Measurements from ENCODE around the gene NAA38.
A peak's percentile ranks its signal among the peaks of the same experiment; 100 is the strongest.

Gene NAA38

DNA sequence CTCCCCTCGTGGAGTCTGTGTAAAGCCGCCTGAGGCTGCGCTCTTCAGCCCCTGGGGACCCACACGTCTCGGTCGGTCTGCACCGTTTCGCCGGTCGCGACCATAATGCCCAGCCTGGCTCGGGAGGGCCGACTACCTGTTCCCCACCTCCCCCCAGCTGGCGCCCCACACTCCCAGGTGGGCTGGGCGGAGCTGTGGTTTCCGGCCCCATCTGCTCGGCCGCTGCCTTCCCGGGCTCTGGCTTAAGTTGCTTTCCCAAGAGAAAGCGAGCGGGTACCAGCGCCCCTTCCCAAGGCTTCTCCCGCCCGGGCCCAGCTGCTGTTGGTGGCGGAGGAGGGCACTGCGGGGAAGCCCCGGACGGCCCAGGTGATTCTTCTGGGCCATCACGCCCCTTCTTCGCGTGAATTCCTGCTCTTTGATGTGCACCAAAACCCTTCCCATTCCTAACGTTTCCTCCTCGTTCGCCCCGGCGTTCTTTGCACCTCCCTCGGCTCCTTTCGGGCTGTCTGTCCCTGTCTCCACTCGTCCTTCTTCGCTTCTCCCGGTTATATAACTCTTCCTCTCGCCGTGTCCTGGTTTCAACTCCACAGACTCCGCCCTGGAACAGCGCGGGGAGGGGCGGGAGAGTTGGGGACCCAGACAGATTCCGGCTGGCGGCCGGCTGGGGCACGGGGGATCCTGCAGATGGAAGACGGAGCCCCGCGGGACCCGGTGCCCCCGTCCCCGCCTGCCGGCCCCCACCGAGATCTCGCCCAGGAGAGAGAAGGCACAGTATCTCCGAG lies 21.4 kb downstream of the NAA38 start:
- H3K4me3 Mint-ChIP-seq: peak overlapping the region; percentile 86 to 95
- DNase-seq (no peak), ATAC-seq (replicated peaks) (peak; percentile 37 to 42)
- peaks cover 49 to 69% of the 10 kb centered on the region in 2 donors for H3K4me1 Mint-ChIP-seq
- H3K36me3 Mint-ChIP-seq: peaks cover 2 to 3% of the 10 kb centered on the region in 2 donors
- H3K9me3 Mint-ChIP-seq: peaks cover 0 to 1% of the 10 kb centered on the region in 2 donors
- peaks cover 6 to 16% of the 10 kb centered on the region in 2 donors for H3K27me3 Mint-ChIP-seq
- peak overlapping the region; percentile 97 for H3K27ac Mint-ChIP-seq

DNA sequence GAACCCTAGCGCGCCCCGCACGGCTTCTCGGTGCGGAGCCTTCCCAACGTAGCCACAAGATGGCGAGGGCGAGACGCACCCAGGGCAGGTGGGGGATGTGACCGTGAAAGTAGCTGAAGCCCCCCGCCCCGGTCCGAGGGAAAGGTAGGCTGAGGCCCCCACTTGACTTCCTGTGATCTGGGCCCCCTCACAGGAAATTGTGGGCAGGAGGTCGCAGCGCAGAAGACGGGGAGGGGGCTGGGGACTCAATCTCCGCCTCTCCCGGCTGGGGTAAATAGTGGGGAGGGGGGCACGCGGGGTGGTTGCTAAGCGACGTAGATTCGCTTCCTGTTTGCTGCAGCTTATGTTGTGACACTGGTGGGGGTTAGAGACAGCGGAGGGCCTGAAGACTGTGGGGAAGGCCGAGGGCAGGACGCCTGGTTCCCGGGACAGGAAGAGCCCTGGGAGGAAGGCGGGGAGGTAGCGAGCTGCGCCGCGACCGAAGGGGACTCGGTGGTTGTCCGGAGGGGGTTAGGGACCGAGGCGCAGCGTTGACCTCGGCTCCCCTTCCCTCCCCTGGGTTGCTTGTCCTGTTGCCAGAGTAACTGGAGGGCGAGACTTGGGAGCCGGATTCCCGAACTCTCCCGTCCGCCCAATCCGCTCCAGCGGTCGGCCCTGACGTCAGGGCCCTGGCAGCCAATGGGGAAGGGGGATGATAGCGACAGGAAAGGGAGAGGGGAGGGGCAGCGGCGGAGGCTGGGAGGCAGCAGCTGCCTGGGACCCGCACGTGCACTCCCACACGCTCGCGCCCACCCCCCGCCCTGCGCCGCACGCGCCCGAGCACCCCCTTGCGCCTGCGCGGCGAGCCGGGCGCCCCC lies 22.2 kb downstream of the NAA38 start:
- Mint-ChIP-seq H3K4me3 (peak overlapping the region; percentile 86 to 95), H3K36me3 (no peaks in the 10 kb centered on the region), H3K27me3 (peaks cover 6 to 22% of the 10 kb centered on the region in 2 donors), H3K9me3 (peaks cover 0 to 1% of the 10 kb centered on the region in 2 donors), H3K27ac (peak overlapping the region; percentile 97), H3K4me1 (peaks cover 43 to 60% of the 10 kb centered on the region in 2 donors)
- ATAC-seq (replicated peaks): peak; percentile 52 to 56
- DNase-seq: peak; percentile 79

DNA sequence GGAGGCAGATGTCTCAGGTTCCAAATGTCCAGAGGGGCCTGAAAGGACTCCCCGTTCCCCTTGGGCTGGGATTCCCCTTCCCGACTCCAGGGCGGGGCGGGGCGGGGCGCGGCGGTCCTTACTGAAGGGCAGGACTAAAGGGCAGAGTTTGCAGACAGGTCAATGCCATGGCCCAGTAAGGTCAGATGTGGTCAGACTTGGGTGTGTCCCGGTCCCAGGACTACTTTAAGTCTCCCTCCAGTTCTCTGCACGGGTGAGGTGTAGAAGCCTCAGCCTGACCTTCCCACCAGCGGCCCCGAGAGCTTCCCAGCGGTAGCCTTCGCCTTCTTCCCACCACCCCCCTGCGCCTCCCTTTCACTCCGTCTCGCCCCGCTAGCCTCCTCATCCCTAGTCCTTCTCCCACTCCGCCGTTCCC lies 22.8 kb downstream of the NAA38 start:
- Mint-ChIP-seq H3K4me3 (peak overlapping the region; percentile 86 to 95), H3K36me3 (no peaks in the 10 kb centered on the region), H3K4me1 (peaks cover 38 to 54% of the 10 kb centered on the region in 2 donors), H3K27me3 (peaks cover 6 to 22% of the 10 kb centered on the region in 2 donors), H3K9me3 (peaks cover 0 to 1% of the 10 kb centered on the region in 2 donors), H3K27ac (peak overlapping the region; percentile 97)
- ATAC-seq (replicated peaks): peak; percentile 47 to 49
- peak; percentile 53 for DNase-seq

DNA sequence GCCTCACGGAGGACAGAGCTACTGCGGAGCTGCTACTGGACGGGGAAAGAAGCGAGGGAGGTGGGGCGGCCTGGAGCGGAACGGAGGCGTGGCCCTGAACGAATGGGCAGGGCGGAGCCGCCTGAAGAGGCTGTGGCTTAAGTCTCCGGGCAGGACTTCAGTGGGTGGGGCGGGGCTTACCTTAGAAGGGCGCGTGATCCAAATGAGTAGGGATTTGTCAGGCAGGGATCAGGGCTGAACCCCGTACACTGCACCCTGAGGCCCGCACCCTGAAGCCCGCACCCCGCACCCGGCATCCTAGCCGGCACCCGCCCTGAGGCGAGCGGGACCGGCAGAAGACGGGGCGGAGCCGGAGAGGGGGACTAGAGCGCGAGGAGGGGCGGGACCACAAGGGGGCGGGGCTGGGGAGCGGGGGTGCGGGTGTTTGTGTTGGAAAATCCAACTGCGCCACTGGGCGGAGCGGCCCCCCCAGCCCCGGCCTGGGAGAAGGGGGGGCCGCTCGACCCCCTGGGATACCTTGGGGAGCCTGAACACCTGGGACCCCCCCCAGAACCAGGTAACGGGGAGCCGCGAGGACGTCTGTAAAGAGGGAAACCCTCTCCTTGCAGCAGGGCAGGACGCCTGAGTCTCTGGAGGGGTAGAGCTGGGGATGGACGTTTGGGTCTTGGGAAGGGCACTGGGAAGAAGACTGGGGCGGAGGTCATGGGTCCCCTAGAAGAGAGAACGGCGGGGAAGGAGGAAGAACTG lies 23.4 kb downstream of the NAA38 start, which contains the start of gene KDM6B:
Gene KDM6B (plus strand): TSS at position 423 of the 747 bp plus-strand sequence. CDS start 11,338 bp downstream, outside the sequence.
- Mint-ChIP-seq H3K9me3 (peaks cover 0 to 1% of the 10 kb centered on the region in 2 donors), H3K27ac (peak within 1 kb of the TSS; percentile 97), H3K4me3 (peak within 1 kb of the TSS; percentile 86 to 95), H3K4me1 (peaks cover 34 to 48% of the 10 kb centered on the region in 2 donors), H3K36me3 (no peaks in the 10 kb centered on the region), H3K27me3 (peaks cover 12 to 26% of the 10 kb centered on the region in 2 donors)
- DNase-seq (peak; percentile 82), ATAC-seq (replicated peaks) (peak; percentile 67 to 71)

DNA sequence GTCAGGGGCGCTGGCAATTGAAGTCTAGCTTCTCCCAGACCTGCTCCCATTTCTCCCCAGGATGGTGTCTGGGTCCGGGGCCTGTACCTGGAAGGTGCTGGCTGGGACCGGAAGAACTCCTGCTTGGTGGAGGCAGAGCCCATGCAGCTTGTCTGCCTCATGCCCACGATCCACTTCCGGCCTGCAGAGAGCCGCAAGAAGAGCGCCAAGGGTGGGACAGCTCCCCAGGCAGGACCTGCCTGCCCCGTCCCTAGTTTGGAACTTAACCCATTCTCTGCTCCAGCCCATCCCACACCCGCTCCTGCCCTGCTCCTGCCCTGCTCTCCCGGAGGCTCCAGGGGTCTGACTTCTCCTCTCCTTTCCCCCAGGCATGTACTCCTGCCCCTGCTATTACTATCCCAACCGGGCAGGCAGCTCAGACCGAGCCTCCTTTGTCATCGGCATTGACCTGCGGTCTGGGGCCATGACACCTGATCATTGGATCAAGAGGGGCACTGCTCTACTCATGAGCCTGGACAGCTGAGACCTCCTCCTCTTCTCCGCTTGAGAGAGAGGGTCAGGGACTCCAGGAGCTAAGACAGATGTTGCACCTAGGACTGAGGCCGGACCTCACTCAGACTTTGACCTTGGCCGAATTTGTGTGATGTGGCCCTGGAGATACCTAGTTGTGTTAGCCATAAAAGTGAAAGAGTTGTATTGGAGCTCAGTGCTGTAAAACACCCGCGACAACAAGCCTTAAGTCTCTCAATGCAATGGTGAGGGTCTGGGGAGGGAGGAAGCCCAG lies 24.2 kb downstream of the NAA38 start:
- DNase-seq (no peak), ATAC-seq (replicated peaks) (no peak)
- peaks cover 13 to 26% of the 10 kb centered on the region in 2 donors for H3K27me3 Mint-ChIP-seq
- H3K4me1 Mint-ChIP-seq: peaks cover 27 to 41% of the 10 kb centered on the region in 2 donors
- peak overlapping the region; percentile 95 for H3K27ac Mint-ChIP-seq
- H3K36me3 Mint-ChIP-seq: no peaks in the 10 kb centered on the region
- peaks cover 0 to 1% of the 10 kb centered on the region in 2 donors for H3K9me3 Mint-ChIP-seq
- H3K4me3 Mint-ChIP-seq: peak overlapping the region; percentile 86 to 95

DNA sequence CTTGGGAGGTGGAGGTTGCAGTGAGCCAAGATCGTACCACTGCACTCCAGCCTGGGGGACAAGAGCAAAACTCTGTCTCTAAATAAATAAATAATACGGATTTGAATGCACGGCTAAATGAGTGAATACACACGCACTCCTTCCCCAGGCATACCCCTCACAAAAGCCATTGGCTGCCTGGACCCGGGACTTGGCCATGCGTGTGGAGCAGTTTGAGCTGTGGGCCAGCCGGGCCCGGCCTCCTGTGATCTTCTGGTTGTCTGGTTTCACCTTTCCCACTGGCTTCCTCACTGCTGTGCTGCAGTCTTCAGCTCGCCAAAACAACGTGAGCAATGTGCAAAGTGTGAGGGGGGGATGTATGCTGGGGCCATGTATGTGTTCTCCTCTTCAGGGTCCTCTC lies 24.9 kb downstream of the NAA38 start:
- Mint-ChIP-seq H3K4me1 (peaks cover 24 to 36% of the 10 kb centered on the region in 2 donors), H3K36me3 (no peaks in the 10 kb centered on the region), H3K9me3 (peaks cover 0 to 1% of the 10 kb centered on the region in 2 donors), H3K27ac (no peak overlapping the region), H3K27me3 (peaks cover 13 to 26% of the 10 kb centered on the region in 2 donors), H3K4me3 (no peak overlapping the region)
- no peak for ATAC-seq (replicated peaks)
- DNase-seq: no peak

DNA sequence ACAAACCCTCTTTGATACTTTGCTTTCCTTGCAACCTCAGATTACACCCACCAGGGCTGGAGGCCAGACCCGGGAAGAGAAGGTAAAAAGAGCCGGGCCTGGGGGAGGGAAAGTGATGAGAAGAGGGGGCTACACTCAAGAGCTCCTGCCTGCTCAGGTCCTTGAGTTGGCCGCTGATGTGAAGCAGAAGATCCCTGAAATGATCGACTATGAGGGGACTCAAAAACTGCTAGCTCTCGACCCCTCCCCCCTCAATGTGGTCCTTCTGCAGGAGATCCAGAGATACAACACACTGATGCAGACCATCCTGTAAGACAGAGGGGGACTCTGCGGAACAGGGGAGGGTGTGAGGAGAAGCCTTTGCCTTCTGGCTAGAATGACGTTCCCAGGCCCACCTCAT lies 26.1 kb downstream of the NAA38 start:
- no peak for DNase-seq
- ATAC-seq (replicated peaks): no peak
- no peaks in the 10 kb centered on the region for H3K36me3 Mint-ChIP-seq
- H3K4me1 Mint-ChIP-seq: peaks cover 12 to 24% of the 10 kb centered on the region in 2 donors
- H3K27me3 Mint-ChIP-seq: peaks cover 19 to 26% of the 10 kb centered on the region in 2 donors
- H3K4me3 Mint-ChIP-seq: no peak overlapping the region
- H3K9me3 Mint-ChIP-seq: peaks cover 0 to 1% of the 10 kb centered on the region in 2 donors
- H3K27ac Mint-ChIP-seq: no peak overlapping the region

DNA sequence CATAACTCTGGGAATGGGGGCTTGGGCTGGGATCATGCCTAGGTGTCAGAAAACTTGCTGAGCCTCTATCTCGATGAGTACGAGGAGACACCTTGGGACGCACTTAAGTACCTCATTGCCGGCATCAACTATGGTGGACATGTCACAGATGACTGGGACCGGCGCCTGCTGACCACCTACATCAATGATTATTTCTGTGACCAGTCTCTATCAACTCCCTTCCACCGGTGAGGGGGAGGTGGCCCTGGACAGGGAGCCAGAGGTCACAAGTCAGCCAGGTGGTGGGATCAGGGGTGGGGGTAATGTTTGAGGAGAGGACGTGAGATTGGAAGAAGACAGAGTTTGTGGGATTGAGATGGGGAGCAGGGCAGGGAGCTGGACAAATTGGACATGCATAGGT lies 26.7 kb downstream of the NAA38 start:
- Mint-ChIP-seq H3K9me3 (peaks cover 0 to 1% of the 10 kb centered on the region in 2 donors), H3K27ac (no peak overlapping the region), H3K27me3 (peaks cover 19 to 26% of the 10 kb centered on the region in 2 donors), H3K36me3 (no peaks in the 10 kb centered on the region), H3K4me3 (no peak overlapping the region), H3K4me1 (peaks cover 9 to 19% of the 10 kb centered on the region in 2 donors)
- no peak for DNase-seq
- no peak for ATAC-seq (replicated peaks)

DNA sequence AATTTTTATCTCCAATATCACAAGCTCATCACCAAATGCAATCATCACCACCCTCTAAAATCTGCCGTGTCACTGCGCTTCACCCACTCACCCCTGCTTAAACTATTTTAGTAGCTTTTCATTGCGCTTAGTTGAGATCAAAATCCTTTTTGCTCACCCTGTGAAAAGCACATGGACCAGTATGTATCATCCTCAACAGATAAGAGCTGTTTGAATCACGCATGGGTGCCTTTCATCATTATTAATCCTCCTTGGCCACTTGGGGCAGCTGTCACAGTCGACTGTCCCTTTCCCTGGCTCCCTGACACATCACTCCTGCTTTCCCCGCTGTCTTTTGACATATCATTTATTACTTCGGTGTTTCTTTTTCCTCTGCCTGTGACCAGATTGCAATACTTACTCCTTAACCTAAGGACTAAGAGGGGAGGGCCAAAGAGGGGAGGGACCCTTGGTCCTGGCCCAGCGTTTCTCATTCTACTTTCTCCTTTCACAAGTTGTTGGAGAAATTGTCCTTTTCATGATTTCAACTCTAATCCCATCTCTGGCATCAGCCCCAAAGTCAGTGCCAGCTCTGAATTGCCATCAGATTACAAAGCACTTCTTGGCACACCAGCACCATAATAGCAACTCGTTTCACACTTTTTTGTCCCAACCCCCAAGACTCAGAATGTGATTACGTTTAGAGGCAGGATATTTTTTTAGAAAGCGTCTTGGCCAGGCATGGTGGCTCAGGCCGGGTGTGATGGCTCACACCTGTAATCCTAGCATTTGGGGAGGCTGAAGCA lies 32.0 kb downstream of the NAA38 start:
- peaks cover 11 to 28% of the 10 kb centered on the region in 2 donors for H3K27me3 Mint-ChIP-seq

DNA sequence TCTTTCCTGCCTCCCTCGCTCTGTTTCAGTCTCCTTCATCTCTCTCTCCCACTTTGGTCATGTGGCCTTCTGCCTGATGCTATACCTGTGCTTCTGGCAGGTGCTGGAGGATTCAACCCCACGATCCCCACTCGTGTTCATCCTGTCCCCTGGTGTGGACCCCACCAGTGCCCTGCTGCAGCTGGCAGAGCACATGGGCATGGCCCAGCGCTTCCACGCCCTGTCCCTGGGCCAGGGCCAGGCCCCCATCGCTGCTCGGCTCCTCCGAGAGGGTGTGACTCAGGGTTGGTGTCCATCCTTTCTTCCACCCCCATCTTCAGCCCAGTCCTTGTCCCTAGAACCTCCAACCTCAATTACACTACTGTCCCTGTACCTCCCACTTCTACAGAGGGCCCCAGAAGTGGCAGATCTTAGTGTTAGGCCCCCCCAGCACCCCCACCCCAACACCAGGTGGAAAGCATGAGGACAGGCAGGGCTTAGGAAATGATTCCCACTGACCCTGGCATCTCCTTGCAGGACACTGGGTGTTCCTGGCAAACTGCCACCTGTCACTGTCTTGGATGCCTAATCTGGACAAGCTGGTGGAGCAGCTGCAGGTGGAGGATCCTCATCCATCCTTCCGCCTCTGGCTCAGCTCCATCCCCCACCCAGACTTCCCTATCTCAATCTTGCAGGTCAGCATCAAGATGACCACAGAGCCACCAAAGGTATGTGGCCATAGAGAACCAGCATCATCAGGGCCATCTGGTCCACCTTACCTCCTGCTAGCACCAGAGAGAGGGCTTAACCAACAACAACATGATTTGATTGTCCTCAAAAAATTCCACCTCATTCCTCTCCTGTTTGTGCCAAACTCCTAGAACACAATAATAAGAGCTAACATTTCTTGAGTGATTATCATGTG lies 33.1 kb downstream of the NAA38 start:
- H3K27ac Mint-ChIP-seq: no peak overlapping the region
- H3K27me3 Mint-ChIP-seq: peaks cover 13 to 35% of the 10 kb centered on the region in 2 donors
- H3K4me3 Mint-ChIP-seq: no peak overlapping the region
- ATAC-seq (replicated peaks) (no peak), DNase-seq (no peak)
- H3K4me1 Mint-ChIP-seq: peaks cover 7% of the 10 kb centered on the region in 2 donors
- H3K9me3 Mint-ChIP-seq: no peaks in the 10 kb centered on the region
- no peaks in the 10 kb centered on the region for H3K36me3 Mint-ChIP-seq

More for the DNA sequence above, 32.0 kb downstream of the NAA38 start:
- H3K4me1 Mint-ChIP-seq: peaks cover 7% of the 10 kb centered on the region in 2 donors
- H3K9me3 Mint-ChIP-seq: no peaks in the 10 kb centered on the region
- H3K27ac Mint-ChIP-seq: no peak overlapping the region
- DNase-seq: no peak
- H3K4me3 Mint-ChIP-seq: no peak overlapping the region
- H3K36me3 Mint-ChIP-seq: no peaks in the 10 kb centered on the region
- ATAC-seq (replicated peaks): peak; percentile 22 to 36

DNA sequence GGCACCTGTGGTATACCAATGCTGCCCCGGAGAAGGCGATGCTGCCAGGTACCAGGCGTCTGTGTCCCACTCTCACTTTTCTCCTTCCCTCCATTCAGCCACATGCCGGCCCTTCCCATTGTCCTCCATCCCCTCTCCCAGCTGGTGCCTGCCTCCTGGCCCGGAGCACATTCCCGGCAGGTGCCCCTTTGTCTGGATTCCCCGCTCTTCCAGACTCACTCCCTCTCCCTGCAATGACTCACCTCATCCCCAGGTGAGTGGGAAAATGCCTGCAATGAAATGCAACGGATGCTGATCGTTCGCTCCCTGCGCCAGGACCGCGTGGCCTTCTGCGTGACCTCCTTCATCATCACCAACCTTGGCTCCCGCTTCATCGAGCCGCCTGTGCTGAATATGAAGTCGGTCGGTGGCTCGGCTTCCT lies 33.8 kb downstream of the NAA38 start:
- no peak overlapping the region for H3K4me3 Mint-ChIP-seq
- no peak for ATAC-seq (replicated peaks)
- H3K27ac Mint-ChIP-seq: no peak overlapping the region
- no peaks in the 10 kb centered on the region for H3K36me3 Mint-ChIP-seq
- no peak for DNase-seq
- H3K9me3 Mint-ChIP-seq: no peaks in the 10 kb centered on the region
- H3K4me1 Mint-ChIP-seq: peaks cover 7% of the 10 kb centered on the region in 2 donors
- H3K27me3 Mint-ChIP-seq: peaks cover 12 to 37% of the 10 kb centered on the region in 2 donors

DNA sequence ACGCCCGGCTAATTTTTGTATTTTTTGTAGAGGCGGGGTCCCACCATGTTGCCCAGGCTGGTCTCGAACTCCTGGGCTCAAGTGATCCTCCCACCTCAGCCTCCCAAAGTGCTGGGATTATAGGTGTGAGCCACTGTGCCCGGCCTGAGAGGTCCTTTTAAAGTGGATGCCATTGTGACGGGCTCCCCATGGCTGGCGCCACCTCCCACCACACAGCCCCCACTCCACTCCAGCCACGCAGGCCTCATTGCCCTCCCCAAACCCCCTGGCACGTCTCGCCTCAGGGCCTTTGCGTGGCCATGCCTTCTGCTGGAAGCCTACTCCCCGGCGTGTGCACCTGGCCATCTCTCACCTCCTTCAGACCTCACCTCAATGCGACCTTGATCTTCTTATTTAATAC lies 35.2 kb downstream of the NAA38 start:
- no peak overlapping the region for H3K4me3 Mint-ChIP-seq
- H3K27ac Mint-ChIP-seq: no peak overlapping the region
- no peak for ATAC-seq (replicated peaks)
- no peak for DNase-seq
- peaks cover 7% of the 10 kb centered on the region in 2 donors for H3K4me1 Mint-ChIP-seq
- H3K9me3 Mint-ChIP-seq: no peaks in the 10 kb centered on the region
- no peaks in the 10 kb centered on the region for H3K36me3 Mint-ChIP-seq
- peaks cover 12 to 36% of the 10 kb centered on the region in 2 donors for H3K27me3 Mint-ChIP-seq

Measured in stimulated activated naive B cell treated with anti-CD40 and anti-IgM and Interleukin-4, amounts not matched to agents 10 μg/mL and 1 μg/mL and 100 μg/mL, for 72 hours (primary cell).